B cell (primary cell): Measurements from ENCODE around the gene SLC48A1. TPM values are rescaled to one million over a fixed set of nuclear protein-coding genes. Genes with fewer than 3 reads are reported as not detected.

Source experiments
- ATAC-seq: fragments of 200-7000 bp; cut with Tn5 transposase; one replicate; pipeline ENCODE4 v1.10.0; 2021; ENCODE audit warnings: low read depth, mild to moderate bottlenecking, moderate number of reproducible peaks, moderate library complexity
- CTCF ChIA-PET: fragments of 350-600 bp; sonication (Branson Sonifier 250); formaldehyde crosslinking; loops from one replicate; lab custom pipeline; 2021; ENCODE audit warnings: antibody characterized with exemption, inconsistent platforms; lab: Charles Lee
- POLR2A ChIA-PET: fragments of 350-600 bp; sonication (Branson Sonifier 250); formaldehyde crosslinking; loops from one replicate; lab custom pipeline; 2021; ENCODE audit warnings: antibody characterized with exemption; lab: Charles Lee
- DNase-seq: peaks from one replicate; pipeline ENCODE4 v3.0.0; 2013
- H2AFZ ChIP-seq: 2 replicates; pipeline ENCODE4 v1.6.1; 2012; ENCODE audit warnings: mild to moderate bottlenecking, low read depth, low read length; ENCODE audit not compliant: insufficient read depth, poor library complexity, severe bottlenecking
- H3K27ac ChIP-seq, 2 donors: 1 replicate in 1 of 2; 2 replicates in 1 of 2; pipeline ENCODE4 v1.5.1; 2012 to 2013; ENCODE audit warnings: low read length in 2 of 2, mild to moderate bottlenecking in 2 of 2, moderate library complexity in 1 of 2
- H3K27me3 ChIP-seq, 4 experiments: fragments of 200-600 bp in 1 of 4; sonication (generic) in 1 of 4; replicated peaks in 1 of 4; 1 replicate in 2 of 4; 2 replicates in 2 of 4; pipeline versions ENCODE4 v1.6.1 to v1.7.0; 2013 to 2016; ENCODE audit warnings: low read length in 3 of 4, mild to moderate bottlenecking in 2 of 4, mixed read lengths in 1 of 4, moderate library complexity in 1 of 4; ENCODE audit not compliant: insufficient read depth in 4 of 4, control insufficient read depth in 3 of 4; ENCODE audit errors: control extremely low read depth in 1 of 4
- H3K36me3 ChIP-seq, 2 experiments: replicated peaks in 1 of 2; 1 replicate in 1 of 2; 2 replicates in 1 of 2; pipeline versions ENCODE4 v1.6.1 to v1.7.1; 2013; ENCODE audit warnings: low read length in 1 of 2; ENCODE audit not compliant: insufficient read depth in 2 of 2, control insufficient read depth in 1 of 2; ENCODE audit errors: control extremely low read depth in 1 of 2, extremely low read depth in 1 of 2
- H3K4me1 ChIP-seq, 2 donors: fragments of 200-600 bp in 1 of 2; sonication (generic) in 1 of 2; 1 replicate in 1 of 2; 2 replicates in 1 of 2; pipeline versions ENCODE4 v1.5.1 to v1.6.1; 2013 to 2017; ENCODE audit warnings: low read length in 2 of 2; ENCODE audit not compliant: control insufficient read depth in 2 of 2, insufficient read depth in 2 of 2
- H3K4me2 ChIP-seq: replicated peaks from 2 replicates; pipeline ENCODE3; 2012; ENCODE audit warnings: mild to moderate bottlenecking, low read depth, low read length; ENCODE audit not compliant: poor library complexity, severe bottlenecking
- H3K4me3 ChIP-seq, 5 experiments: fragments of 200-600 bp in 1 of 5; sonication (generic) in 1 of 5; 1 replicate in 3 of 5; 2 replicates in 2 of 5; pipeline versions ENCODE4 v1.5.1 to v1.7.0; 2011 to 2016; ENCODE audit warnings: low read length in 4 of 5, mild to moderate bottlenecking in 4 of 5, low read depth in 2 of 5, control low read depth in 1 of 5, moderate library complexity in 1 of 5; ENCODE audit not compliant: insufficient read depth in 1 of 5; ENCODE audit errors: control extremely low read depth in 1 of 5, extremely low read depth in 1 of 5
- H3K79me2 ChIP-seq: fragments of 200-600 bp; sonication (generic); one replicate; pipeline ENCODE4 v1.6.0; 2016; ENCODE audit warnings: low read length; ENCODE audit not compliant: control insufficient read depth, insufficient read depth
- H3K9ac ChIP-seq: fragments of 200-600 bp; sonication (generic); 2 replicates; pipeline ENCODE4 v1.6.1; 2017; ENCODE audit warnings: mild to moderate bottlenecking, low read length, moderate library complexity
- H3K9me3 ChIP-seq, 3 donors: one replicate each; pipeline versions ENCODE4 v1.6.1 to v1.7.1; 2013; ENCODE audit warnings: low read length in 2 of 3; ENCODE audit not compliant: control insufficient read depth in 2 of 3, insufficient read depth in 1 of 3; ENCODE audit errors: control extremely low read depth in 1 of 3
- H4K20me1 ChIP-seq: 2 replicates; pipeline ENCODE4 v1.6.0; 2012; ENCODE audit warnings: mild to moderate bottlenecking, low read length; ENCODE audit not compliant: insufficient read depth, control insufficient read depth, poor library complexity, severe bottlenecking
- H3K27ac Mint-ChIP-seq: one replicate; pipeline ENCODE4 v1.8.0; 2021; ENCODE audit warnings: mixed read lengths
- H3K27me3 Mint-ChIP-seq: one replicate; pipeline ENCODE4 v1.8.0; 2021; ENCODE audit warnings: mixed read lengths
- H3K4me1 Mint-ChIP-seq: one replicate; pipeline ENCODE4 v1.8.0; 2021; ENCODE audit warnings: mixed read lengths
- H3K4me3 Mint-ChIP-seq: one replicate; pipeline ENCODE4 v1.8.0; 2021; ENCODE audit warnings: mixed read lengths
- H3K9me3 Mint-ChIP-seq: one replicate; pipeline ENCODE4 v1.8.0; 2022; ENCODE audit warnings: mixed read lengths; ENCODE audit not compliant: insufficient read depth
- CTCF ChIP-seq: fragments of 200-600 bp; IDR thresholded peaks from one replicate; pipeline ENCODE4 v1.8.0; 2022; ENCODE audit warnings: antibody characterized with exemption, mild to moderate bottlenecking
- EZH2 ChIP-seq: IDR thresholded peaks from 2 replicates; pipeline ENCODE4 v1.6.1; 2012; ENCODE audit warnings: borderline replicate concordance, low read depth, mild to moderate bottlenecking, moderate library complexity, low read length; ENCODE audit not compliant: insufficient read depth, poor library complexity, severe bottlenecking
- WGBS: methylation state at CpG from one replicate; pipeline ENCODE4 v1.1.5; 2013; ENCODE audit warnings: missing lambda C conversion rate; ENCODE audit not compliant: insufficient coverage; 5-methylcytosine and 5-hydroxymethylcytosine counted together
- intact Hi-C: fragments of 100-400 bp; cut with micrococcal nuclease; formaldehyde crosslinking; loops from one replicate; pipeline ENCODE4 v1.10.0; 2022
- polyA plus RNA-seq: library from polyadenylated mRNA; depleted of rRNA; stranded (reverse); fragments of >200 nt; gene quantifications from 2 replicates; pipeline ENCODE4 v1.2.3, GENCODE V29; 2012
- total RNA-seq, 2 donors: library from RNA; stranded (reverse); fragments of 120-200 nt in 1 of 2; gene quantifications; 1 replicate in 1 of 2; 2 replicates in 1 of 2; pipeline versions ENCODE4 v1.2.3 to v1.2.4, GENCODE V29; 2013 to 2022

The SLC48A1 gene
- total and polyA plus RNA-seq, 2 donors (not counting 1 experiment from before 2014, with no cell fraction given): 8.0 to 20.0 TPM

GRCh38 chr12:47735649-47736048 lies 37.4 kb upstream of the SLC48A1 start:
- POLR2A ChIA-PET: no interaction called here
- Histone ChIP-seq H3K4me2 (no peak overlapping the region), H3K79me2 (no peaks in the 10 kb centered on the region), H3K4me3 (no peak overlapping the region), H3K4me1 (peaks cover 16 to 25% of the 10 kb centered on the region in 2 donors), H3K27me3 (no peaks in the 10 kb centered on the region), H3K9ac (no peak overlapping the region), H3K36me3 (no peaks in the 10 kb centered on the region), H2AFZ (no peak overlapping the region), H4K20me1 (no peaks in the 10 kb centered on the region), H3K27ac (no peak overlapping the region), H3K9me3 (peaks cover 0 to 9% (median 0%) of the 10 kb centered on the region in 3 donors)
- CTCF ChIA-PET: interaction anchor here (2.1 to 15.0 kb wide), 4 partner anchors 7 to 103 kb away, joined by 9 to 515 read pairs (median 200); partner anchors contain the start of genes RPAP3 and SLC48A1
- no peaks in the 10 kb centered on the region for H3K27me3 Mint-ChIP-seq
- no peak for ATAC-seq
- H3K4me1 Mint-ChIP-seq: peaks cover 25% of the 10 kb centered on the region
- intact Hi-C loops: no loop called here
- no peak for DNase-seq
- no peaks in the 10 kb centered on the region for H3K9me3 Mint-ChIP-seq
- WGBS: 96% methylated on average over 11 of the region's 11 CpGs
- TF ChIP-seq CTCF (no peak), EZH2 (no peak)
- H3K27ac Mint-ChIP-seq: no peak overlapping the region
- no peak overlapping the region for H3K4me3 Mint-ChIP-seq

GRCh38 chr12:47736216-47736615 lies 36.8 kb upstream of the SLC48A1 start:
- Mint-ChIP-seq H3K9me3 (no peaks in the 10 kb centered on the region), H3K27me3 (no peaks in the 10 kb centered on the region), H3K4me1 (peaks cover 30% of the 10 kb centered on the region), H3K27ac (no peak overlapping the region), H3K4me3 (no peak overlapping the region)
- no peaks in the 10 kb centered on the region for H3K27me3 ChIP-seq
- no peak overlapping the region for H2AFZ ChIP-seq
- 100% methylated on average over 1 of the region's 4 CpGs for WGBS
- intact Hi-C loops: no loop called here
- H3K36me3 ChIP-seq: no peaks in the 10 kb centered on the region
- H3K27ac ChIP-seq: no peak overlapping the region
- ATAC-seq (no peak), DNase-seq (no peak)
- H4K20me1 ChIP-seq: no peaks in the 10 kb centered on the region
- peaks cover 22 to 31% of the 10 kb centered on the region in 2 donors for H3K4me1 ChIP-seq
- CTCF ChIA-PET: interaction anchor here (0.9 to 15.0 kb wide), 4 partner anchors 24 to 102 kb away, joined by 3 to 515 read pairs (median 140); partner anchors contain the start of genes RPAP3 and SLC48A1
- TF ChIP-seq CTCF (no peak), EZH2 (no peak)
- no peak overlapping the region for H3K9ac ChIP-seq
- POLR2A ChIA-PET: no interaction called here
- H3K9me3 ChIP-seq: peaks cover 0 to 9% (median 0%) of the 10 kb centered on the region in 3 donors
- H3K4me2 ChIP-seq: no peak overlapping the region
- no peak overlapping the region for H3K4me3 ChIP-seq
- no peaks in the 10 kb centered on the region for H3K79me2 ChIP-seq
